Stomach (tissue), 9 donors: Measurements from ENCODE around the gene GCH1. TPM values are rescaled to one million over a fixed set of nuclear protein-coding genes. Genes with fewer than 3 reads are reported as not detected.

Source experiments
- DNase-seq, 2 donors: peaks; one replicate each; pipeline versions ENCODE4 v3.0.0 to v3.0.0-alpha.2; 2013 to 2019
- H3K27ac ChIP-seq, 5 donors: fragments of 200-600 bp in 4 of 5; sonication (generic) in 4 of 5; one replicate each; pipeline ENCODE4 v1.5.1; 2013 to 2019; ENCODE audit warnings: mild to moderate bottlenecking in 1 of 5, moderate library complexity in 1 of 5
- H3K27me3 ChIP-seq, 3 donors: fragments of 200-600 bp; sonication (generic); one replicate each; pipeline ENCODE4 v1.5.1; 2017 to 2019; ENCODE audit warnings: mixed run types in 1 of 3
- H3K36me3 ChIP-seq, 4 donors: fragments of 200-600 bp; sonication (generic); 1 replicate in 3 of 4; 2 replicates in 1 of 4; pipeline ENCODE4 v1.5.1; 2016 to 2019
- H3K4me1 ChIP-seq, 4 donors: fragments of 200-600 bp; sonication (generic); one replicate each; pipeline ENCODE4 v1.5.1; 2016 to 2019
- H3K4me3 ChIP-seq, 4 donors: fragments of 200-600 bp; sonication (generic) in 3 of 4; one replicate each; pipeline ENCODE4 v1.5.1; 2016 to 2019; ENCODE audit warnings: mild to moderate bottlenecking in 1 of 4
- H3K9me3 ChIP-seq, 4 donors: fragments of 200-600 bp; sonication (generic); one replicate each; pipeline ENCODE4 v1.5.1; 2016 to 2019
- CTCF ChIP-seq, 7 experiments: fragments of 450-650 bp in 4 of 7; fragments of 200-600 bp in 3 of 7; sonication (generic) in 3 of 7; IDR thresholded peaks; one replicate each; pipeline ENCODE4 v1.5.1; 2016 to 2019; ENCODE audit warnings: antibody characterized with exemption in 7 of 7, control low read depth in 2 of 7, mild to moderate bottlenecking in 1 of 7
- EP300 ChIP-seq: sonication (generic); formaldehyde crosslinking; IDR thresholded peaks from one replicate; pipeline ENCODE4 v1.6.1; 2017; ENCODE audit warnings: antibody characterized with exemption
- POLR2A ChIP-seq, 4 donors: fragments of 450-650 bp; IDR thresholded peaks; one replicate each; pipeline ENCODE4 v1.6.1; 2016; ENCODE audit warnings: antibody characterized with exemption in 4 of 4, control low read depth in 2 of 4, mild to moderate bottlenecking in 1 of 4, moderate library complexity in 1 of 4
- POLR2AphosphoS5 ChIP-seq, 3 donors: sonication (generic); formaldehyde crosslinking; IDR thresholded peaks; one replicate each; pipeline ENCODE4 v1.6.1; 2016; ENCODE audit warnings: antibody characterized with exemption in 3 of 3
- WGBS, 5 donors: extraction: QIAGEN DNeasy Blood & Tissue Kit in 3 of 5; methylation state at CpG; one replicate each; pipeline versions ENCODE4 v1.1.5 to v1.1.7; 2013 to 2018; 5-methylcytosine and 5-hydroxymethylcytosine counted together
- intact Hi-C: fragments of 100-400 bp; cut with DNase I; formaldehyde crosslinking; loops from one replicate; pipeline ENCODE4 v1.15.1; 2023; ENCODE audit warnings: low total_unique reads
- polyA plus RNA-seq, 3 donors: library from polyadenylated mRNA; stranded (reverse); fragments of 200-250 nt; gene quantifications; one replicate each; pipeline ENCODE4 v1.2.3, GENCODE V29; 2013
- total RNA-seq, 5 donors: library from RNA; depleted of rRNA; stranded (reverse); fragments of >200 nt; gene quantifications; one replicate each; pipeline versions ENCODE4 v1.1.0 to v1.2.3, GENCODE V29; 2014 to 2016
- donor health status: healthy with polysubstance abuse.
- donor health status: Bipolar disorder and iron deficiency.
- donor health status: healthy.

Gene GCH1
- total and polyA plus RNA-seq, 8 donors: 0.58 to 52.1 (median 10.4) TPM

- intact Hi-C loops: no loop called here
- Histone ChIP-seq H3K4me3 (no peak overlapping the region), H3K4me1 (peaks cover 0 to 4% (median 0%) of the 10 kb centered on the region in 4 donors), H3K27me3 (no peaks in the 10 kb centered on the region), H3K27ac (no peak overlapping the region), H3K9me3 (no peaks in the 10 kb centered on the region), H3K36me3 (no peaks in the 10 kb centered on the region)
- WGBS, 5 donors: 61 to 76% (median 65%) methylated on average over 4 to 5 of the region's 5 CpGs
- no peak for DNase-seq
- TF ChIP-seq CTCF (IDR thresholded peaks at IDR 0.05): no peak
- TF ChIP-seq POLR2A (IDR thresholded peaks at IDR 0.05): no peak
- TF ChIP-seq POLR2AphosphoS5 (IDR thresholded peaks at IDR 0.05): no peak
- TF ChIP-seq EP300: no peak
Measured at GRCh38 chr14:54814076-54814475, 88.5 kb downstream of the GCH1 start.

GRCh38 chr14:54813081-54813480 lies 89.5 kb downstream of the GCH1 start:
- intact Hi-C loops: no loop called here
- WGBS, 5 donors: 87 to 95% (median 92%) methylated on average over 2 of the region's 2 CpGs
- H3K4me1 ChIP-seq: no peaks in the 10 kb centered on the region
- DNase-seq: no peak
- no peaks in the 10 kb centered on the region for H3K27me3 ChIP-seq
- H3K27ac ChIP-seq: no peak overlapping the region
- no peak overlapping the region for H3K4me3 ChIP-seq
- TF ChIP-seq CTCF (IDR thresholded peaks at IDR 0.05) (no peak), POLR2AphosphoS5 (IDR thresholded peaks at IDR 0.05) (no peak), POLR2A (IDR thresholded peaks at IDR 0.05) (no peak), EP300 (no peak)
- no peaks in the 10 kb centered on the region for H3K36me3 ChIP-seq
- no peaks in the 10 kb centered on the region for H3K9me3 ChIP-seq

GRCh38 chr14:54812617-54813016 lies 90.0 kb downstream of the GCH1 start:
- Histone ChIP-seq H3K27ac (no peak overlapping the region), H3K36me3 (no peaks in the 10 kb centered on the region), H3K4me3 (no peak overlapping the region), H3K9me3 (no peaks in the 10 kb centered on the region), H3K4me1 (no peaks in the 10 kb centered on the region), H3K27me3 (no peaks in the 10 kb centered on the region)
- no peak for DNase-seq
- TF ChIP-seq EP300 (no peak), CTCF (IDR thresholded peaks at IDR 0.05) (no peak), POLR2A (IDR thresholded peaks at IDR 0.05) (no peak), POLR2AphosphoS5 (IDR thresholded peaks at IDR 0.05) (no peak)
- intact Hi-C loops: no loop called here
- 77 to 85% (median 81%) methylated on average over 6 of the region's 6 CpGs for WGBS, 5 donors

GRCh38 chr14:54809767-54810166 lies 92.9 kb downstream of the GCH1 start:
- H3K9me3 ChIP-seq: no peaks in the 10 kb centered on the region

More at GRCh38 chr14:54809767-54810166, 92.9 kb downstream of the GCH1 start:
- H3K27ac ChIP-seq: no peak overlapping the region
- peaks cover 0 to 7% (median 6%) of the 10 kb centered on the region in 3 donors for H3K27me3 ChIP-seq
- intact Hi-C loops: no loop called here
- no peak for DNase-seq
- no peaks in the 10 kb centered on the region for H3K36me3 ChIP-seq
- WGBS, 5 donors: 85 to 92% (median 91%) methylated on average over 8 of the region's 8 CpGs
- no peak overlapping the region for H3K4me3 ChIP-seq
- no peak for TF ChIP-seq POLR2A (IDR thresholded peaks at IDR 0.05)
- no peak for TF ChIP-seq CTCF (IDR thresholded peaks at IDR 0.05)
- H3K4me1 ChIP-seq: peaks cover 4 to 7% (median 7%) of the 10 kb centered on the region in 4 donors
